Mesodermal cell (in vitro differentiated cells): Measurements from ENCODE around the gene CREB3L2.
"Not testable (repeated sequence)": the region's sequence is repeated elsewhere in the genome, so short reads cannot be mapped to it uniquely, and the experiment has no call there.

Source experiments
- H3K27ac ChIP-seq: 2 replicates; pipeline ENCODE4 v1.7.0; 2013; ENCODE audit warnings: mild to moderate bottlenecking, low read depth, low read length, moderate library complexity; ENCODE audit not compliant: severe bottlenecking
- H3K36me3 ChIP-seq: 2 replicates; pipeline ENCODE4 v1.7.1; 2013; ENCODE audit warnings: mild to moderate bottlenecking, low read length, moderate library complexity; ENCODE audit not compliant: control insufficient read depth, insufficient read depth
- H3K4me1 ChIP-seq: one replicate; pipeline ENCODE4 v1.7.1; 2013; ENCODE audit warnings: mild to moderate bottlenecking, low read length; ENCODE audit not compliant: insufficient read depth, control insufficient read depth, poor library complexity, severe bottlenecking
- H3K4me3 ChIP-seq: 2 replicates; pipeline ENCODE4 v1.7.0; 2013; ENCODE audit warnings: low read length, control low read depth, mild to moderate bottlenecking; ENCODE audit not compliant: insufficient read depth, poor library complexity, severe bottlenecking; ENCODE audit errors: extremely low read depth
- H3K9me3 ChIP-seq: 2 replicates; pipeline ENCODE4 v1.7.1; 2013; ENCODE audit warnings: mild to moderate bottlenecking, low read length, moderate library complexity; ENCODE audit not compliant: control insufficient read depth
- WGBS, 2 experiments: methylation state at CpG; one replicate each; pipeline ENCODE4 v1.1.5; 2013; ENCODE audit warnings: missing lambda C conversion rate in 2 of 2; ENCODE audit not compliant: insufficient coverage in 2 of 2; 5-methylcytosine and 5-hydroxymethylcytosine counted together

CREB3L2 gene

DNA sequence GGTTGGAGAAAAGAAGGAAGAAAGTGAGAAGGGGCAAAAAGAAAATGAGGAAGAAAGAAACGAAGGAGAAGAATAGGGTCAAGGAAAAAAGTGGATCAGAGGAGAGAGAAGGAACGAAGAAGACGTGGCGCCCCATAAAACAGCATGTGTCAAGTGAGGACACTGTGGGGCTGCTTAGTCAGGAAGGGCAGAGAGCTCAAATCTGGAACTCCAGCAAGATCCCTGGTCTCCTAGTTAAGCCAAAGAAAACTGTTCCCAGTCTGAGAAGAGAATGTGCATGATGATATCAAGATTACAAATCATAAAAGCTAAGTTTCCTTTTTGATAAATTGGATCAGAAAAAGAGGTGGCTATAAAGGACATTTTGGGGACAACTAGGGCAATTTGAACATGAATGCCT is 33.0 kb downstream of the CREB3L2 start:
- Histone ChIP-seq H3K27ac (no peak overlapping the region), H3K9me3 (peaks cover 5% of the 10 kb centered on the region), H3K4me3 (no peak overlapping the region), H3K36me3 (peaks cover 33% of the 10 kb centered on the region), H3K4me1 (peaks cover 21% of the 10 kb centered on the region)
- WGBS, 2 experiments, result 88 to 89% methylated on average over 4 of the region's 4 CpGs

DNA sequence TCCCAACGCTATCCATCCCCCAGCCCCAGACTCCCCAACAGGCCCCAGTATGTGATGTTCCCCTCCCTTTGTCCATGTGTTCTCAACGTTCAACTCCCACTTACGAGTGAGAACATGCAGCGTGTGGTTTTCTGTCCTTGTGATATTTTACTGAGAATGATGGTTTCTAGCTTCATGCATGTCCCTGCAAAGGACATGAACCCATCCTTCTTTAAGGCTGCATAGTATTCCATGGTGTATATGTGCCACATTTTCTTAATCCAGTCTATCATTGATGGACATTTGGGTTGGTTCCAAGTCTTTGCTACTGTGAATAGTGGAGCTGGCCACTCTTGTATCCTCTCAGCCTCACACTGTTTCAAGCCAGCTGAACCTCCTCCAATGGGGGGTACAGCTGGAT is 33.5 kb downstream of the CREB3L2 start:
- Histone ChIP-seq H3K4me1 (peaks cover 21% of the 10 kb centered on the region), H3K36me3 (peaks cover 28% of the 10 kb centered on the region)
- WGBS, 2 experiments, result 60% methylated on average over 1 of the region's 4 CpGs; no CpG with 5 or more reads in 1 of the 2 experiments
- H3K27ac ChIP-seq, H3K9me3 ChIP-seq, H3K4me3 ChIP-seq: not testable (repeated sequence)

DNA sequence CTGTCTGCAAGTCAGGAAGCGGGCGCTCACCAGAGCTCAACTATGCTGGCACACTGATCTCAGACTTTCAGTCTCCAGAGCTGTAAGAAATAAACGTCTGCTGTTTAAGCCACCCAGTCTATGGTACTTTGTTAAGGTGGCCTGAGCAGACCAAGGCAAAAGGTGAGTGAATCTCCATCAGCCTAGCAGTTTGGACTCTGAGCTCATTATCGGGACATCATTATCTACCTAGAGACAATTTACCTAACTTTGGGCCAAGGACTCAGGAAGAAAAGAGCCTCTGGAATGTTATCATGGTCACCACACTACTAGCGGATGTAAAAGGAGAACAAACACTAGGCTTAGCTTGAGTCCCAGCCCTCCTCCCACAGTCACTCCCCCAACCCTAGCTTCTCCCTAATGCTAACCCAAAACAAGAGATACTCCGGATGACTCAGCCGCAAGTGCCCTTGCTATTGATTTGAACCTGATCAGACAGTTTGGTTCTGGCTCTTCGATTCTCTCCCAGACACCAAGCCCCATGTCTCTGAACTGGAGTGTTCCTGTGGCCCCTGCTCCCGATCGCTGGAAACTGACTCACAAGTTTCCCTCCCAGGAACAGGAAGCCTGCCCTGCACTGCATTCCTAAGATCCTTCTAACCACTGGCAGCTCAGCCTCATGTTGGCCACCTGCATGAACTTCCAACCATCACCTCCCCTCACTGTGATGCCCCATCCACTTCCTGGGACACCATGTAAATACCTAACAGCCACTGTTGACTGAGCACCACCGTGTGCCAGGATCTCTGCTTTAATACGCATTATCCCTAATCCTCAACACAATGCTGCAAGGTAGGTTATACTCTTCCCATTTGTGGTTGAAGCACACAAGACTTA is 34.5 kb downstream of the CREB3L2 start:
- Histone ChIP-seq H3K4me1 (peaks cover 29% of the 10 kb centered on the region), H3K4me3 (no peak overlapping the region), H3K27ac (peak overlapping the region; percentile 58), H3K36me3 (peaks cover 22% of the 10 kb centered on the region), H3K9me3 (peaks cover 5% of the 10 kb centered on the region)
- WGBS, 2 experiments, result 76 to 87% methylated on average over 8 to 10 of the region's 12 CpGs

DNA sequence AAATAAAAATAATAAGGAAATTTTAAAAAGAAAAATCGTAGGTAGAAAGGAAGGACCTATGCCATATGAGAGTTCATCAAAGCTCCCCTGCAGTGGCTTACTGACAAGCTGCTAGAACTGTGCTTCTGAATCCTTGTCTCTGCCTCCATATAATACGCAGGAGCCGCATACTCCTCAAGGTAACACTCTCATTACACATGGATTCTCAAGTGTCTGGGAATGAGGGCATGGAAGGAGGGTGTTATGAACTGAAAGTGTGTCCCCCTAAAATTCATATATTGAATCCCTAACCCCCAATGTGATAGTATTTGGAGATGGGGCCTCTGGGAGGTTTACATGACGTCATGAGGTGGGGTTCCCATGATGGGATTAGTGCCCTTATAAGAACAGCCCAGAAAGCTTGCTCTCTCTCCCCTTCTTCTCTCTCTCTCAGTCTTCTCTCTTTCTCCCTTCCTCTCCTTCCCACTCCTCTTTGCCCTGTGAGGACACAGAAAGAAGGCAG is 35.2 kb downstream of the CREB3L2 start:
- Histone ChIP-seq H3K9me3 (peaks cover 5% of the 10 kb centered on the region), H3K4me1 (peaks cover 32% of the 10 kb centered on the region), H3K36me3 (peaks cover 27% of the 10 kb centered on the region), H3K4me3 (no peak overlapping the region), H3K27ac (peak overlapping the region; percentile 58)
- WGBS, 2 experiments, result 83% methylated on average over 1 of the region's 4 CpGs; no CpG with 5 or more reads in 1 of the 2 experiments

DNA sequence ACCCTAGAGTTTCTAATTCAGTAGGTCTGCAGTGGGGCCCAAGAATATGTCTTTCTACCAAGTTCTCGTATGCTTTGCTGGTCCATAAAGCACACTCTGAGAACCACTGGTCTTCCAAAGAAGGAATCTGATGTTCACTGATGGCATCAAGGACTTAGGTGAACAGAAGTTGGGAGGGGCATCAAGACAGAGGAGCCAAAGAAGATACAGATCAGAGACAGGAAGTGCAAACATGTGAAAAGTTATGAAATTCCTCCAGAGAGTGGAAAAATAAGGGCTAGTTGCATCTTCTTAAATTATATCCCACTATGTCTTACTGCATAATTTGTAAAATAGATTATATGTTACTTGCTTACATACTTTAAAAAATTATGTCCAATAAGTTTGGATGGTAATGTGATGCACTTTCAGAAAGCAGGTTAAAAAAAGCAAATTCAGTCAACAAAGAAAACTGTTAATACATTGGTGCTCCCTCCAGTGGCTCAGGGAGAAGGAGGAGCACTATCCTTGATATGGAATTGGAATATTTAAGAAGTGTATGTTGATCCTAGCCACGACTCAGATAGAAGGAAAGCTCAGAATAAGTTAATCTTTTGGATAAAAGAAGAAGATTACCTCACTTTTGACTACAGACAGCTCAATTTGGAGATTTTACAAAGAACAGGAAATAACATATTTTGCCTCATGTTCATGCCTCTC is 35.8 kb downstream of the CREB3L2 start:
- Histone ChIP-seq H3K36me3 (peaks cover 27% of the 10 kb centered on the region), H3K9me3 (peaks cover 5% of the 10 kb centered on the region), H3K27ac (no peak overlapping the region), H3K4me1 (peaks cover 32% of the 10 kb centered on the region), H3K4me3 (no peak overlapping the region)
- 100% methylated on average over 1 to 2 of the region's 2 CpGs for WGBS, 2 experiments

DNA sequence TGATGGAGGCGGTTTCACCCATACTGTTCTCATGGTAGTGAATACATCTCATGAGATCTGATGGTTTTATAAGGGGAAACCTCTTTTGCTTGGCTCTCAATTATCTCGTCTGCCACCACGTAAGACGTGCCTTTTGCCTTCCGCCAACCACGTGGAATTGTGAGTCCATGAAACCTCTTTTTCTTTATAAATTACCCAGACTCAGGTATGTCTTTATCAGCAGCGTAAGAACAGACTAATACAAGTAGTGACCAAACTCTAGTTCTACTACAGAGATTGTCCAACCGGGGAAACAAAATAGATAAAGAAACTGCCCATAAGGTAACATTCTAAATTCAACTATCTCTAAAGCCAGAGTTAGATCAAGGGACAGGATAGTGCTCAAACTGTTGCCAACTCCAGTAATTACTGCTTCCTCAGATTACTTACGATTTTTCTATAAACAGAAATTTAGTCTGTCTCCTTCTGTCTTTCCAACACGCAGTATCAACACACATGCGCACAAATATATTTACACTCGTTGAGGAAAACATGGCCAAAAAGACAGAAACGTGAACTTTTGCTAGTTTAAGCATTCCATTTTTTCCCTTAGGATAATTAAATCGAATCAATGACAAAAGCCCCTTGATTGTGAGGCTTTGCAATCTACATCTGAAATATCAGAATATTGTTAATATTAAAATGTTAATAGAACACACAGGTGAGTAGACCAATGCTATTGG is 36.9 kb downstream of the CREB3L2 start:
- WGBS, 2 experiments, result 93 to 96% methylated on average over 12 to 13 of the region's 14 CpGs
- peaks cover 27% of the 10 kb centered on the region for H3K36me3 ChIP-seq
- H3K4me1 ChIP-seq, result peaks cover 31% of the 10 kb centered on the region
- H3K27ac ChIP-seq, result no peak overlapping the region
- no peak overlapping the region for H3K4me3 ChIP-seq
- peaks cover 5% of the 10 kb centered on the region for H3K9me3 ChIP-seq

DNA sequence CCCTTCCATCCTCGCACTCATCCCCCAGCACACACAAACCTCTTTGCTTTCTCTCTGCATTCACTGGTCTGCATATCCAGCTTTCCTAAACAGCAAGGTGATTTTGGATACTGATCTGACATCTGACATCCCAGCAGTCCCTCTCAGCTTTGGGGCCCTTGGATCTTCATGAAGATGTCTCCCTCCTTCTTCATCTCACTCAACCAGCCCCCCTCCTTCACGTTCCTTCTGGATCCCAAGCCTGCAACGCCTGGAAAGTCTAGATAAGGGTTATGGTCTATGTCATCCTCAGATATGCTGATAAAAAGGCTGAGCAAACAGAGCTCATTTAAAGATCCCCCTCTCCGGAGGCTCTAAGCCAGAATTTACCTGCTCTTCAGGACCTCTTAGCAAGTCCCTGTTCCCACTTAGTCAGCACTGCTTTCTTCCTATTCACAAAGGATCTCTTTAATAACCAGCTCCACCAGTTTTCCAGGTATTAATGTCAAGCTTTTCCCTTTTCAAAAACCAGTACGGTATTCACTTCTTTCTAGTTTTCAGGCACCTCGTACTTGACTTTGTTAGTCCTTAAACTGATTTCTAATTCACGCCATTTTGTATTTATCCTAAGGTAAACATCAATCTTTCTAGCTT is 38.9 kb downstream of the CREB3L2 start:
- peaks cover 35% of the 10 kb centered on the region for H3K4me1 ChIP-seq
- no peak overlapping the region for H3K4me3 ChIP-seq
- 84 to 94% methylated on average over 5 to 6 of the region's 7 CpGs for WGBS, 2 experiments
- H3K9me3 ChIP-seq, result no peaks in the 10 kb centered on the region
- peak overlapping the region; percentile 32 for H3K27ac ChIP-seq
- peaks cover 21% of the 10 kb centered on the region for H3K36me3 ChIP-seq

DNA sequence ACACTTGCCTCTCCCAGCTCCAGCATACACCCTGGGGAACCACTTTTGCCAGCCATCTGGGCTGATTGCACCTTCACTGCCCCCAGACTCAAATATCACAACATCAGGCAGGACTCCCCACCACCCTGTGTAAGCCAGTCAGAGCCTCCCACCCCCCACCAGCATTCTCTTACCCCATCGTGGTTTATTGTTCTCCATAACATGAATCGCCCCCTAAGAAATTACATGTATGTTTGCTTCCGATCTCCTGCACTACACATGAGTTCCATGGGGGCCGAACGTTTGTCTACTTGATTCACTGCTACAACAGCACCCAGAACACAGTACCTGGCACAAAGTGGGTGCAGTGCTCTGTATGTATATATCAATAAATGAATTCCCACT is 39.4 kb downstream of the CREB3L2 start:
- no peak overlapping the region for H3K27ac ChIP-seq

DNA sequence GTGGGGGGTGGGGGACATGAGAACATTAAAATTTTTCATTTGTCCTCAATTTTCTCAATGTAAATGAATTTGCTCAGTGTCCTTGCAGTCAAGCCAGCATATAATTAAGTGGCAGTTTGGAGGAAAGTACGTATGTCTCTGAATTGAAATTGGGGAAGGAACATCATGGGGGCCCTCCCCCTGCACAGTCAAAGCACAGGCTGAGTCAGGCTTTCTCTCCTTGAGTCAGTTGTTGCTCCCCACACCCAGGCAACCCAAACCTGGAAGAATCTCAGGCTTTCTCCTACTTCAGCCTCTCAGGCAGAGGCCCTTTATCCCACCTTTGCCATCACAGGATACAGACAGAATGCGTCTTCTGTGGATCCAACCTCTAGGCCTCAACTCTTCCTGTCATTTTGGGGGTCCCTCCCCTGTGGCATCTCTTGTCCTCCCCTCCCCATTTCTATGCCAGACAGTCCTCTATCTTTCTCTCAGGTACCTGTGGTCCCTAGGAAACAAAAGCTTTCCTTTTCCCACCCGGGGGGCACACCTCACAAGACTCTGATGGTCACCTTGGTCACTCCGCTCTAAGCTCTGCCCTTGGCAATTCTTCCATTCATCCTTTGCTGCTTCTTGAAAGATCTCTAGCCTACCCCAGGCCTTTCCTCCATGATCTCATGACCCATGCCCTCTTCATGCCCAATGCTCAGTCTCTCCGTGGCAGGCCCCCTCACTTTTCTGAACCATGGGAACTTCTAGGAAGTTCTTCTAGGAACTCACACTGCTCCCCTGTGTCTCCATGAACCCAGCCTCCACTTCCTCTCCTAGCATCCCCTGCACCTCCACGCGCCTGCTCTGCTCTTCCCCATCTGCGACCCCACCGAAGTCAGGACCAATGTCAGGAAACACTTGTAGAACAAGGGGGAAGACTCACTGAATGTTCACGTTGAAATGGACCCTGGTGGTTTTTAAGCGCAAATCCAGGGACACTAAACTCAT is 40.4 kb downstream of the CREB3L2 start:
- Histone ChIP-seq H3K9me3 (no peaks in the 10 kb centered on the region), H3K4me1 (peaks cover 39% of the 10 kb centered on the region), H3K27ac (no peak overlapping the region), H3K36me3 (peaks cover 23% of the 10 kb centered on the region), H3K4me3 (no peak overlapping the region)
- 92 to 95% methylated on average over 10 of the region's 11 CpGs for WGBS, 2 experiments

More for the DNA sequence above, 39.4 kb downstream of the CREB3L2 start:
- H3K4me3 ChIP-seq, result no peak overlapping the region
- H3K9me3 ChIP-seq, result no peaks in the 10 kb centered on the region
- H3K36me3 ChIP-seq, result peaks cover 23% of the 10 kb centered on the region
- peaks cover 36% of the 10 kb centered on the region for H3K4me1 ChIP-seq
- 94 to 100% methylated on average over 4 to 5 of the region's 5 CpGs for WGBS, 2 experiments
